ENCODE results near the gene ARSG. TPM values are rescaled to one million over a fixed set of nuclear protein-coding genes. Genes with fewer than 3 reads are reported as not detected.
A peak's percentile ranks its signal among the peaks of the same experiment; 100 is the strongest.

Gene ARSG
- total and polyA plus RNA-seq, 9 of the 15 experiments (the other 6 are each of a cell fraction or from before 2014, with no cell fraction given), result 1.0 to 5.6 (median 1.8) TPM

DNA sequence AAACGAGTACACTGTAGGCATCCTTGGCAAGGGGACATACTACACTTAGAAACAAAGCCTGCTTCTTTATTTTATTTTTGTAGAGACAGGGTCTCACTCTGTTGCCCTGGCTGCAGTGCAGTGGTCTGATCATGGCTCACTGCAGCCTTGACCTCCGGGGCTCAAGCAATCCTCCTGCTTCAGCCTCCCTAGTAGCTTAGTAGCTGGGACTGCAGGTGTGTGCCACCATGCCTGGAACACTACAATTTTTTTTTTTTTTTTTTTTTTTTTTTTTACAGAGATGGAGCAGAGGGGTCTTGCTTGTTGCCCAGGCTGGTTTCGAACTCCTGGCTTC lies 87.8 kb downstream of the ARSG start (continued):
- TF ChIP-seq, protein P1, sequence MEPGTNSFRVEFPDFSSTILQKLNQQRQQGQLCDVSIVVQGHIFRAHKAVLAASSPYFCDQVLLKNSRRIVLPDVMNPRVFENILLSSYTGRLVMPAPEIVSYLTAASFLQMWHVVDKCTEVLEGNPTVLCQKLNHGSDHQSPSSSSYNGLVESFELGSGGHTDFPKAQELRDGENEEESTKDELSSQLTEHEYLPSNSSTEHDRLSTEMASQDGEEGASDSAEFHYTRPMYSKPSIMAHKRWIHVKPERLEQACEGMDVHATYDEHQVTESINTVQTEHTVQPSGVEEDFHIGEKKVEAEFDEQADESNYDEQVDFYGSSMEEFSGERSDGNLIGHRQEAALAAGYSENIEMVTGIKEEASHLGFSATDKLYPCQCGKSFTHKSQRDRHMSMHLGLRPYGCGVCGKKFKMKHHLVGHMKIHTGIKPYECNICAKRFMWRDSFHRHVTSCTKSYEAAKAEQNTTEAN (CRISPR knock-in tag; IDR thresholded peaks at IDR 0.05), result no peak
- TF ChIP-seq PCBP1 (IDR thresholded peaks at IDR 0.05; ENCODE audit: low read depth, low read length, poor library complexity, severe bottlenecking), result no peak
- no peak for TF ChIP-seq ARNT (IDR thresholded peaks at IDR 0.05)
- no peak for TF ChIP-seq ZNF124 (CRISPR knock-in tag; IDR thresholded peaks at IDR 0.05)
- no peak for TF ChIP-seq MEF2A (IDR thresholded peaks at IDR 0.05; ENCODE audit: control insufficient read depth, low read depth, low read length)
- TF ChIP-seq ZNF282 (CRISPR knock-in tag; IDR thresholded peaks at IDR 0.05), result no peak
- TF ChIP-seq GTF2A2 (tag; IDR thresholded peaks at IDR 0.05), result no peak

DNA sequence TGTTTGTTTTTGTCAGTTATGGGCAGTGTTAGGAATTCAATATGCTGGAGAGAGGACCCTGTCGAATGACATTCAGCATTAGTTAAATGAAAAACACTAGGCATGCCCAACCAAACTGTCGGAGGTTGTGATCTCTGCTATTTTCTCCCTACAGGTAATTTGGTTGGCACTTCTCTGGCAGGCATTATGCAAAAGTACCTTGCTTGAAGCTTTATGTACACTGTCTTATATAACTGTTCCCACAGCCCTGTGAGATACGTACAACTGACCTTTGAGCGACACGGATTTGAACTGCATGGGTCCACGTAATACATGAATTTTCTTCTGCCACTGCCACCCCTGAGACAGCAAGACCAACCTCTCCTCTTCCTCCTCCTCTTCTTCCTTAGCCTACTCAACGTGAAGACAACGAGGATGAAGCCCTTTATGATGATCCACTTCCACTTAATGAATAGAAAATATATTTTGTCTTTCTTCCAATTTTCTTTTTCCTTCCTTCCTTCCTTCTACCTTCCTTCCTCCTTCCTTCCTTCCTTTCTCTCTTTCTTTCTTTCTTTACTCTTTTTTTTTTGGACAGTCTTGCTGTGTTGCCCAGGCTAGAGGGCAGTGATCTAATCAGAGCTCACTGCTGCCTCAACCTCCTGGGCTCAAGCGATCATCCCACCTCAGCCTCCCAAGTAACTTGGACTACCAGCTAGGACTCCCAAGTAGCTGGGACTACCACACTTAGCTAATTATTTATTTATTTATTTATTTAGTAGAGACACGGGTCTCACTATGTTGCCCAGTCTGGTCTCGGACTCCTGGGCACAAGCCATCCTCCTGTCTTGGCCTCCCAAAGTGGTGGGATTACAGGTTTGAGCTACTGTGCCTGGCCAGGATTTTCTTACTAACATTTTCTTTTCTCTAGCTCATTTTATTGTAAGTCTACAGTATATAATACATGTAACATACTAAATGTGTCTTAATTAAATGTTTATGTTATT lies 88.7 kb downstream of the ARSG start:
- TF ChIP-seq, protein P2, sequence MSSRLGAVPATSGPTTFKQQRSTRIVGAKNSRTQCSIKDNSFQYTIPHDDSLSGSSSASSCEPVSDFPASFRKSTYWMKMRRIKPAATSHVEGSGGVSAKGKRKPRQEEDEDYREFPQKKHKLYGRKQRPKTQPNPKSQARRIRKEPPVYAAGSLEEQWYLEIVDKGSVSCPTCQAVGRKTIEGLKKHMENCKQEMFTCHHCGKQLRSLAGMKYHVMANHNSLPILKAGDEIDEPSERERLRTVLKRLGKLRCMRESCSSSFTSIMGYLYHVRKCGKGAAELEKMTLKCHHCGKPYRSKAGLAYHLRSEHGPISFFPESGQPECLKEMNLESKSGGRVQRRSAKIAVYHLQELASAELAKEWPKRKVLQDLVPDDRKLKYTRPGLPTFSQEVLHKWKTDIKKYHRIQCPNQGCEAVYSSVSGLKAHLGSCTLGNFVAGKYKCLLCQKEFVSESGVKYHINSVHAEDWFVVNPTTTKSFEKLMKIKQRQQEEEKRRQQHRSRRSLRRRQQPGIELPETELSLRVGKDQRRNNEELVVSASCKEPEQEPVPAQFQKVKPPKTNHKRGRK (tag; IDR thresholded peaks at IDR 0.05), result peak; percentile 50
- no peak for TF ChIP-seq RUNX1 (IDR thresholded peaks at IDR 0.05; ENCODE audit: low read depth)
- Histone ChIP-seq H3K9ac (ENCODE audit: insufficient read depth in 1 of 2, low read depth in 2 of 2, low read length in 2 of 2) (no peak overlapping the region), H3K4me1 (replicated peaks in 1 of 2; ENCODE audit: control insufficient read depth in 2 of 2, insufficient read depth in 2 of 2, low read length in 2 of 2) (no peaks in the 10 kb centered on the region), H3K27ac (ENCODE audit: extremely low read depth, low read depth, low read length) (no peak overlapping the region), H3K4me3 (no peak overlapping the region), H4K20me1 (replicated peaks; ENCODE audit: control insufficient read depth, insufficient read depth, low read length) (no peaks in the 10 kb centered on the region), H2AFZ (ENCODE audit: low read depth, low read length) (no peak overlapping the region), H3K9me1 (ENCODE audit: control insufficient read depth, insufficient read depth, low read length) (no peaks in the 10 kb centered on the region), H3K79me2 (ENCODE audit: control insufficient read depth, insufficient read depth, low read length) (no peaks in the 10 kb centered on the region), H3K36me3 (ENCODE audit: control insufficient read depth, insufficient read depth, low read length) (no peaks in the 10 kb centered on the region), H3K9me3 (replicated peaks; ENCODE audit: control insufficient read depth, insufficient read depth, low read depth, low read length) (no peaks in the 10 kb centered on the region), H3K27me3 (ENCODE audit: control insufficient read depth in 2 of 2, insufficient read depth in 2 of 2, low read length in 2 of 2) (peaks cover 32 to 45% of the 10 kb centered on the region in 2 experiments), H3K4me2 (ENCODE audit: insufficient read depth, low read length) (no peak overlapping the region)
- FAIRE-seq, result no peak
- WGBS (ENCODE audit: insufficient coverage, low coverage, missing lambda C conversion rate), result 3% methylated on average over 11 of the region's 11 CpGs
- no peak for ATAC-seq
- no peak for DNase-seq (ENCODE audit: extremely low read depth in 1 of 4, low spot score in 3 of 4)
- in situ Hi-C loops (cut with MboI), result no loop called here
- ChIA-PET POLR2A (interaction anchor here (0.6 kb wide), 1 partner anchor 96 kb away, joined by 4 read pairs; no protein-coding TSS in a partner anchor), CTCF (ENCODE audit: low intra/inter-chr PET ratio) (no interaction called here)
- BruUV-seq (replicated peaks), result no TSS peak
- intact Hi-C loops (cut with micrococcal nuclease), result no loop called here
